Measurements from ENCODE around the gene BYSL.

Gene BYSL

GRCh38 chr6:41920921-41921711 lies at the start of gene BYSL, which contains the start of gene MED20:
Gene BYSL (plus strand): TSS chr6:41921499. CDS start chr6:41921563, 64 bp downstream.
Gene MED20 (minus strand): TSS chr6:41921139. CDS start chr6:41921018, 121 bp downstream.
- peak; percentile 95 for DNase-seq (ENCODE audit: low spot score)

- no peak for DNase-seq (ENCODE audit: low spot score)
Observed at GRCh38 chr6:41871691-41872090, 49.6 kb upstream of the BYSL start.

GRCh38 chr6:41872147-41872546 lies 49.2 kb upstream of the BYSL start:
- no peak for DNase-seq (ENCODE audit: low spot score)

GRCh38 chr6:41874741-41875140 lies 46.6 kb upstream of the BYSL start:
- no peak for DNase-seq (ENCODE audit: low spot score)

- DNase-seq (ENCODE audit: low spot score): no peak
Observed at GRCh38 chr6:41877051-41877680, 44.1 kb upstream of the BYSL start.

- no peak for DNase-seq (ENCODE audit: low spot score)
Observed at GRCh38 chr6:41878246-41878645, 43.1 kb upstream of the BYSL start.

- no peak for DNase-seq (ENCODE audit: low spot score)
Observed at GRCh38 chr6:41878961-41879405, 42.3 kb upstream of the BYSL start.

GRCh38 chr6:41881506-41881905 lies 39.8 kb upstream of the BYSL start:
- DNase-seq (ENCODE audit: low spot score): no peak

GRCh38 chr6:41884957-41885356 lies 36.3 kb upstream of the BYSL start:
- no peak for DNase-seq (ENCODE audit: low spot score)

- DNase-seq (ENCODE audit: low spot score): no peak
Observed at GRCh38 chr6:41885930-41886329, 35.4 kb upstream of the BYSL start.

GRCh38 chr6:41887331-41887751 lies 34.0 kb upstream of the BYSL start:
- peak; percentile 49 for DNase-seq (ENCODE audit: low spot score)

GRCh38 chr6:41892921-41893564 lies 28.3 kb upstream of the BYSL start:
- no peak for DNase-seq (ENCODE audit: low spot score)

- no peak for DNase-seq (ENCODE audit: low spot score)
Observed at GRCh38 chr6:41894366-41895299, 26.7 kb upstream of the BYSL start.

- DNase-seq (ENCODE audit: low spot score): peak; percentile 98
Observed at GRCh38 chr6:41895300-41896233, 25.7 kb upstream of the BYSL start, which contains the start of gene USP49. Gene USP49 (minus strand): TSS chr6:41895375. CDS start chr6:41806983, 88,392 bp downstream.

- no peak for DNase-seq (ENCODE audit: low spot score)
Observed at GRCh38 chr6:41896281-41896680, 25.0 kb upstream of the BYSL start.

- no peak for DNase-seq (ENCODE audit: low spot score)
Observed at GRCh38 chr6:41900861-41901260, 20.4 kb upstream of the BYSL start.

- DNase-seq (ENCODE audit: low spot score): no peak
Observed at GRCh38 chr6:41901882-41902519, 19.3 kb upstream of the BYSL start.

- no peak for DNase-seq (ENCODE audit: low spot score)
Observed at GRCh38 chr6:41909727-41910126, 11.6 kb upstream of the BYSL start.

GRCh38 chr6:41914343-41914742 lies 7.0 kb upstream of the BYSL start:
- no peak for DNase-seq (ENCODE audit: low spot score)

Measured in ecto neural progenitor cell (in vitro differentiated cells).